Liver (tissue), 3 donors: ENCODE results near the gene WDR27.

Experiments
- CTCF ChIP-seq: fragments of 150-350 bp; IDR thresholded peaks from 2 replicates; pipeline ENCODE4 v1.5.1; 2017; ENCODE audit warnings: improper control_type of control experiment, low read depth, low read length; ENCODE audit not compliant: missing input control
- FOXA2 ChIP-seq: IDR thresholded peaks from 2 replicates; pipeline ENCODE4 v1.6.1; 2016; ENCODE audit warnings: antibody characterized with exemption
- GABPA ChIP-seq, 2 donors: IDR thresholded peaks in 1 of 2; conservative IDR thresholded peaks in 1 of 2; 2 replicates each; pipeline ENCODE4 v1.6.1; 2016; ENCODE audit warnings: antibody characterized with exemption in 2 of 2, mild to moderate bottlenecking in 1 of 2, moderate library complexity in 1 of 2
- RAD21 ChIP-seq, 2 donors: IDR thresholded peaks; 2 replicates each; pipeline ENCODE4 v1.6.1; 2016; ENCODE audit warnings: antibody characterized with exemption in 2 of 2, mild to moderate bottlenecking in 2 of 2
- ZBTB33 ChIP-seq: IDR thresholded peaks from 2 replicates; pipeline ENCODE4 v1.6.1; 2016; ENCODE audit warnings: antibody characterized with exemption
- donor health status: healthy.
- donor health status: healthy.

- TF ChIP-seq ZBTB33 (no peak), CTCF (no peak), GABPA (IDR thresholded peaks at IDR 0.05 in 1 of 2, conservative IDR thresholded peaks at IDR 0.05 in 1 of 2) (no peak), FOXA2 (no peak), RAD21 (IDR thresholded peaks at IDR 0.05) (no peak)
Measured at GRCh38 chr6:169457762-169458161, 244.1 kb downstream of the WDR27 start.
